ENCODE results near the gene EIF3D.

The EIF3D gene

GRCh38 chr22:36464715-36465231 is 64.2 kb downstream of the EIF3D start:
- DNase-seq = no peak

GRCh38 chr22:36463783-36464184 is 65.2 kb downstream of the EIF3D start:
- no peak for DNase-seq

DNA sequence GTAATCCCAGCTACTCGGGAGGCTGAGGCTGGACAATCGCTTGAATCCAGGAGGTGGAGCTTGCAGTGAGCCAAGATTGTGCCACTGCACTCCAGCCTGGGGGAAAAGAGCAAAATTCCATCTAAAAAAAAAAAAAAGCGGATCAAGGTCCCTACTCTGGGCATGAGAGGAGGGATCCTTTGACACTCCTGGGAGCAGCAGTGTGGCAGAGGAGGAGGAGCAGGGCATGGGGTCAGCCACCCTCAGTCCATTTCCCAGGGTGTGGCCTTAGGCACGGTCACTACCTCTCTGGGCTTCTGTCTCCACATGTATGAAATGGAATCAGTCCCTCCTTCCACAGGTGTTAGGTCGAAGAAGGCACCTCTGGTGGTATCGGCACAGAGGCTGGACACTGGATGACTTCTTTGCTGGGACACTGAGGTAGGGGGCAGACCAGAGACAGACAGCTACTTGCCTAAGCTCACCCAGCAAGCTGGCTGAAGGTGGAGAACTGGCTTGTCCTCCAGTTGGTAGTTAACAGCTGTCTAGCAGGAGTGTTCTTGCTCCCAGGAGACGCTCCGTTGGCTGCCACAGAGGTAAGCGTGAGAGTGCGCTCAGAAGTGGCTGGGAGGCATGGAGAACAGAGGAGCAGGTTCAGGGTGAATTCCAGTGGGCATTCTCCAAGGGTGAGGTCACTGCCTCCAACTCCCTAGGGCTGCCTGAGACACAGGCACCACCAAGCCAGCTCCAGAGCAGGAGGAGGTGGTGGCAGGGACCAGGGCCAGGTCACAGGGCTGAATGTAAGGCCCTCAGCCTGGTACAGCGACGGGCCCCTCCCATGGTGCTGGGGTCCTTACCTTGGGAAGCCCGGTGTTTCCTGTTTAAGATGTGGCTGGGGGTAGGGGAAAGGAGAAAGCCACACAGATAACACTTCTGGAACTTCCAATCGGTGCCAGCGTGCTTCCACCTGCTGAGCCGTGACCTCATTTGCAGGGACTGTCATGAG is 67.0 kb downstream of the EIF3D start:
- no peak for DNase-seq

All from activated CD4-positive, alpha-beta T cell treated with anti-CD3 and anti-CD28 coated beads, Interleukin-2, Interleukin-6, amounts not matched to agents 100 ng/mL and 50 ng/mL, durations not matched to agents 16 hours and 8 hours (primary cell).